ENCODE results near the gene CD84. TPM values are rescaled to one million over a fixed set of nuclear protein-coding genes. Genes with fewer than 3 reads are reported as not detected.

Gene CD84
- total RNA-seq, 1 experiment from 2014 or later = not detected

DNA sequence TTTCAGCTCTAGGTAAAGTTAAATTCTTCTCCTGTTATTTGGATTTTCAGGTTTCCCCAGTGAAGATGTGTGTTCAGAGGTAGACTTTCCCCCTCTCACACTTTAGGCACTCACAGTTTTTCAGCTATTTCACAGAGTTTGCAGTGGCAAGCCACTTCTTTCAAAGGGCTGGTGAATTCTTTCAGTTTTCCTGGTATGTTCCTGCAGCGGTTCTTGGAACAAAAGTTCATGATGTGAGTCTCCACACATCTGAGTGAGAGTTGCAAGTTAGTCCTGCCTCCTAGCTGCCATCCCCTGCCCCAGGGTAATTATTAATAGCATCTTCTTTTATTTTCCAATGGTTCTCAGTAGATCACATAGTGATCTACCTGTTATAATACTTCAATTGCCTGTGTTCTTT lies 27.3 kb upstream of the CD84 start:
- no peak overlapping the region for H3K4me3 Mint-ChIP-seq (ENCODE audit: unreplicated experiment)
- H3K27ac Mint-ChIP-seq (ENCODE audit: unreplicated experiment) = no peak overlapping the region
- intact Hi-C loops (cut with micrococcal nuclease; ENCODE audit: unreplicated experiment) = loop anchor here (1.0 kb wide), 4 partner anchors 62 to 178 kb away; no protein-coding TSS in a partner anchor
- Histone ChIP-seq H3K4me1 (no peaks in the 10 kb centered on the region), H3K27me3 (replicated peaks; ENCODE audit: control insufficient read depth, insufficient read depth, low read length) (no peaks in the 10 kb centered on the region), H3K4me3 (ENCODE audit: low read depth, low read length) (no peak overlapping the region), H3K9me3 (peaks cover 6% of the 10 kb centered on the region), H3K36me3 (ENCODE audit: control insufficient read depth, insufficient read depth, low read length) (no peaks in the 10 kb centered on the region)
- H3K9me3 Mint-ChIP-seq (ENCODE audit: unreplicated experiment) = peaks cover 14% of the 10 kb centered on the region
- no peaks in the 10 kb centered on the region for H3K36me3 Mint-ChIP-seq (ENCODE audit: insufficient read depth, unreplicated experiment)
- peaks cover 3% of the 10 kb centered on the region for H3K27me3 Mint-ChIP-seq (ENCODE audit: insufficient read depth, unreplicated experiment)
- TF ChIP-seq, protein P1, sequence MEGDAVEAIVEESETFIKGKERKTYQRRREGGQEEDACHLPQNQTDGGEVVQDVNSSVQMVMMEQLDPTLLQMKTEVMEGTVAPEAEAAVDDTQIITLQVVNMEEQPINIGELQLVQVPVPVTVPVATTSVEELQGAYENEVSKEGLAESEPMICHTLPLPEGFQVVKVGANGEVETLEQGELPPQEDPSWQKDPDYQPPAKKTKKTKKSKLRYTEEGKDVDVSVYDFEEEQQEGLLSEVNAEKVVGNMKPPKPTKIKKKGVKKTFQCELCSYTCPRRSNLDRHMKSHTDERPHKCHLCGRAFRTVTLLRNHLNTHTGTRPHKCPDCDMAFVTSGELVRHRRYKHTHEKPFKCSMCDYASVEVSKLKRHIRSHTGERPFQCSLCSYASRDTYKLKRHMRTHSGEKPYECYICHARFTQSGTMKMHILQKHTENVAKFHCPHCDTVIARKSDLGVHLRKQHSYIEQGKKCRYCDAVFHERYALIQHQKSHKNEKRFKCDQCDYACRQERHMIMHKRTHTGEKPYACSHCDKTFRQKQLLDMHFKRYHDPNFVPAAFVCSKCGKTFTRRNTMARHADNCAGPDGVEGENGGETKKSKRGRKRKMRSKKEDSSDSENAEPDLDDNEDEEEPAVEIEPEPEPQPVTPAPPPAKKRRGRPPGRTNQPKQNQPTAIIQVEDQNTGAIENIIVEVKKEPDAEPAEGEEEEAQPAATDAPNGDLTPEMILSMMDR (IDR thresholded peaks at IDR 0.05; ENCODE audit: insufficient read depth in 1 of 2, low read depth in 1 of 2, low read length in 1 of 2, severe bottlenecking in 1 of 2, unreplicated experiment in 1 of 2) = no peak
- H3K4me1 Mint-ChIP-seq (ENCODE audit: low read depth, unreplicated experiment) = no peaks in the 10 kb centered on the region
- ChIA-PET CTCF (interaction anchor here (0.9 to 1.8 kb wide), 2 partner anchors 178 to 230 kb away, joined by 3 to 4 read pairs; no protein-coding TSS in a partner anchor), POLR2A (no interaction called here)
- no TSS peak for BruUV-seq (replicated peaks)
- no peak for DNase-seq

DNA sequence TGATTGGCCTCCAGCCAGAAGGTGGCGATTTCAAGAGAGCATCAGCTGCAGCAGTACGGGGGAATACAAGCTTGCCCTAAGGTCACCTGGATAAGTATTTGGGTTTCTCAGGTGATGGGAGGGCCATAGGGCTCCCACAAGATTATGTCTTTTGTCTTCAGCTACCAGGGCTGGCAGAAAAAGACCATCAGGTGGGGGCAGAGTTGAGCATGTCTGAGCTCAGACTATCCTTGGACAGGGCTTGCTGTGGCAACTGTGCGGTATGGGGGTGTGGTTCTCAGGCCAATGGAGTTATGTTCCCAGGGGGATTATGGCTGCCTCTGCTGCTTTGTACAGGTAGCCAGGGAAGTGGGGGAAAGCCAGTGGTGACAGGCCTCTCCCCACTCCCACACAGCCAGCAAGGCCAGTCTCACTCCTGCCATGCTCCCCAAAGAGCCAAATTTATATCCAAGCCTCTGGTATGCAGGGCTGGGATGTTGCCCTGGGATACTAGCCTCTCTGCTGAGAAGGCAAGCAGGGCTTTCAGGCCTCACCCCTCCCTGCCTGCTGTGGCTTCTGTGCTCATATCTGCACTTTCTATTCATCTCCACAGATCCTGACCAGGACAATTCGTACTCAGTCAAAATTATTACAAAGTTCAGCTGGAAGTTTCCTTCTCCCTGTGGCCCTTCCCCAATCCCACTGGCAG lies 26.6 kb upstream of the CD84 start:
- Histone ChIP-seq H3K36me3 (ENCODE audit: control insufficient read depth, insufficient read depth, low read length) (no peaks in the 10 kb centered on the region), H3K9me3 (peaks cover 11% of the 10 kb centered on the region), H3K4me1 (no peaks in the 10 kb centered on the region), H3K4me3 (ENCODE audit: low read depth, low read length) (no peak overlapping the region), H3K27me3 (replicated peaks; ENCODE audit: control insufficient read depth, insufficient read depth, low read length) (no peaks in the 10 kb centered on the region)
- Mint-ChIP-seq H3K4me1 (ENCODE audit: low read depth, unreplicated experiment) (no peaks in the 10 kb centered on the region), H3K27me3 (ENCODE audit: insufficient read depth, unreplicated experiment) (peaks cover 3% of the 10 kb centered on the region), H3K36me3 (ENCODE audit: insufficient read depth, unreplicated experiment) (no peaks in the 10 kb centered on the region), H3K4me3 (ENCODE audit: unreplicated experiment) (no peak overlapping the region), H3K27ac (ENCODE audit: unreplicated experiment) (no peak overlapping the region), H3K9me3 (ENCODE audit: unreplicated experiment) (peaks cover 21% of the 10 kb centered on the region)
- CTCF ChIA-PET = no interaction called here
- TF ChIP-seq, protein P1 (IDR thresholded peaks at IDR 0.05; ENCODE audit: insufficient read depth in 1 of 2, low read depth in 1 of 2, low read length in 1 of 2, severe bottlenecking in 1 of 2, unreplicated experiment in 1 of 2) = no peak
- BruUV-seq (replicated peaks) = no TSS peak
- intact Hi-C loops (cut with micrococcal nuclease; ENCODE audit: unreplicated experiment) = no loop called here
- DNase-seq = no peak
- POLR2A ChIA-PET = no interaction called here

DNA sequence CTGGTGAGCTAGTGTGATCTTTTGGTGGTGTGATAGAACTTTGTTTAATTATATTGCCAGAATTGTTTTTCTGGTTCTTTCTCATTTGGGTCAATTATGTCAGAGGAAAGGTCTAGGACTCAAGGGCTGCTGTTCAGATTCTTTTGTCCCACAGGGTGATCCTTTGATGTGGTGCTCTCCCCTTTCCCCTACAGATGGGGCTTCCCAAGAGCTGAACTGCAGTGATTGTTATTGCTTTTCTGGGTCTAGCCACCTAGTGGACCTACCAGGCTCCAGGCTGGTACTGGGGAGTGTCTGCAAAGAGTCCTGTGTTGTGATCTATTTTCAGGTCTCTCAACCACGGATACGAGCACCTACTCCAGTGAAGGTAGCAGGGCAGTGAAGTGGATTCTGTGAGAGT lies 25.9 kb upstream of the CD84 start:
- Mint-ChIP-seq H3K4me3 (ENCODE audit: unreplicated experiment) (no peak overlapping the region), H3K27me3 (ENCODE audit: insufficient read depth, unreplicated experiment) (peaks cover 3% of the 10 kb centered on the region), H3K4me1 (ENCODE audit: low read depth, unreplicated experiment) (no peaks in the 10 kb centered on the region), H3K27ac (ENCODE audit: unreplicated experiment) (no peak overlapping the region), H3K36me3 (ENCODE audit: insufficient read depth, unreplicated experiment) (no peaks in the 10 kb centered on the region), H3K9me3 (ENCODE audit: unreplicated experiment) (peaks cover 25% of the 10 kb centered on the region)
- Histone ChIP-seq H3K4me1 (no peaks in the 10 kb centered on the region), H3K36me3 (ENCODE audit: control insufficient read depth, insufficient read depth, low read length) (no peaks in the 10 kb centered on the region), H3K27me3 (replicated peaks; ENCODE audit: control insufficient read depth, insufficient read depth, low read length) (no peaks in the 10 kb centered on the region), H3K4me3 (ENCODE audit: low read depth, low read length) (no peak overlapping the region), H3K9me3 (peaks cover 11% of the 10 kb centered on the region)
- ChIA-PET POLR2A (no interaction called here), CTCF (no interaction called here)
- intact Hi-C loops (cut with micrococcal nuclease; ENCODE audit: unreplicated experiment) = no loop called here
- BruUV-seq (replicated peaks) = no TSS peak
- TF ChIP-seq, protein P1 (IDR thresholded peaks at IDR 0.05; ENCODE audit: insufficient read depth in 1 of 2, low read depth in 1 of 2, low read length in 1 of 2, severe bottlenecking in 1 of 2, unreplicated experiment in 1 of 2) = no peak
- DNase-seq = no peak

Measured in Caco-2 (cell line).